ENCODE data around the gene RNF6.

GRCh38 chr13:26221721-26222519 lies at the start of gene RNF6:
- TF ChIP-seq EZH2 (IDR thresholded peaks at IDR 0.05; ENCODE audit: insufficient read depth, poor library complexity, severe bottlenecking) (no peak), EZH2phosphoT487 (IDR thresholded peaks at IDR 0.05; ENCODE audit: insufficient read depth, low read depth) (no peak)

Data from GM23248 (cell line).